Fibroblast of mammary gland (primary cell): ENCODE measurements around the gene ARMH1.

Experiments
- DNase-seq: peaks from one replicate; pipeline ENCODE4 v3.0.0-alpha.2; 2010; ENCODE audit warnings: low read depth
- H3K4me3 ChIP-seq: 2 replicates; pipeline ENCODE4 v1.5.1; 2011; ENCODE audit warnings: low read depth, mild to moderate bottlenecking, low read length, moderate library complexity; ENCODE audit not compliant: control insufficient read depth
- TF ChIP-seq, protein P1 (sequence below): conservative IDR thresholded peaks from 2 replicates; pipeline ENCODE4 v1.5.1; 2011; ENCODE audit warnings: low read depth, low read length, inconsistent platforms; ENCODE audit not compliant: control insufficient read depth, insufficient read depth

ARMH1 gene

GRCh38 chr1:44632598-44632997 lies 41.9 kb upstream of the ARMH1 start:
- peak overlapping the region; percentile 57 for H3K4me3 ChIP-seq
- TF ChIP-seq, protein P1, sequence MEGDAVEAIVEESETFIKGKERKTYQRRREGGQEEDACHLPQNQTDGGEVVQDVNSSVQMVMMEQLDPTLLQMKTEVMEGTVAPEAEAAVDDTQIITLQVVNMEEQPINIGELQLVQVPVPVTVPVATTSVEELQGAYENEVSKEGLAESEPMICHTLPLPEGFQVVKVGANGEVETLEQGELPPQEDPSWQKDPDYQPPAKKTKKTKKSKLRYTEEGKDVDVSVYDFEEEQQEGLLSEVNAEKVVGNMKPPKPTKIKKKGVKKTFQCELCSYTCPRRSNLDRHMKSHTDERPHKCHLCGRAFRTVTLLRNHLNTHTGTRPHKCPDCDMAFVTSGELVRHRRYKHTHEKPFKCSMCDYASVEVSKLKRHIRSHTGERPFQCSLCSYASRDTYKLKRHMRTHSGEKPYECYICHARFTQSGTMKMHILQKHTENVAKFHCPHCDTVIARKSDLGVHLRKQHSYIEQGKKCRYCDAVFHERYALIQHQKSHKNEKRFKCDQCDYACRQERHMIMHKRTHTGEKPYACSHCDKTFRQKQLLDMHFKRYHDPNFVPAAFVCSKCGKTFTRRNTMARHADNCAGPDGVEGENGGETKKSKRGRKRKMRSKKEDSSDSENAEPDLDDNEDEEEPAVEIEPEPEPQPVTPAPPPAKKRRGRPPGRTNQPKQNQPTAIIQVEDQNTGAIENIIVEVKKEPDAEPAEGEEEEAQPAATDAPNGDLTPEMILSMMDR = no peak
- no peak for DNase-seq

GRCh38 chr1:44634606-44635189 lies 39.8 kb upstream of the ARMH1 start:
- TF ChIP-seq, protein P1 = no peak
- no peak for DNase-seq
- no peak overlapping the region for H3K4me3 ChIP-seq

GRCh38 chr1:44635439-44635838 lies 39.1 kb upstream of the ARMH1 start:
- no peak for DNase-seq
- TF ChIP-seq, protein P1 = no peak
- no peak overlapping the region for H3K4me3 ChIP-seq

- no peak overlapping the region for H3K4me3 ChIP-seq
- TF ChIP-seq, protein P1 = no peak
- no peak for DNase-seq
Measured at GRCh38 chr1:44636083-44636687, 38.3 kb upstream of the ARMH1 start.

DNA sequence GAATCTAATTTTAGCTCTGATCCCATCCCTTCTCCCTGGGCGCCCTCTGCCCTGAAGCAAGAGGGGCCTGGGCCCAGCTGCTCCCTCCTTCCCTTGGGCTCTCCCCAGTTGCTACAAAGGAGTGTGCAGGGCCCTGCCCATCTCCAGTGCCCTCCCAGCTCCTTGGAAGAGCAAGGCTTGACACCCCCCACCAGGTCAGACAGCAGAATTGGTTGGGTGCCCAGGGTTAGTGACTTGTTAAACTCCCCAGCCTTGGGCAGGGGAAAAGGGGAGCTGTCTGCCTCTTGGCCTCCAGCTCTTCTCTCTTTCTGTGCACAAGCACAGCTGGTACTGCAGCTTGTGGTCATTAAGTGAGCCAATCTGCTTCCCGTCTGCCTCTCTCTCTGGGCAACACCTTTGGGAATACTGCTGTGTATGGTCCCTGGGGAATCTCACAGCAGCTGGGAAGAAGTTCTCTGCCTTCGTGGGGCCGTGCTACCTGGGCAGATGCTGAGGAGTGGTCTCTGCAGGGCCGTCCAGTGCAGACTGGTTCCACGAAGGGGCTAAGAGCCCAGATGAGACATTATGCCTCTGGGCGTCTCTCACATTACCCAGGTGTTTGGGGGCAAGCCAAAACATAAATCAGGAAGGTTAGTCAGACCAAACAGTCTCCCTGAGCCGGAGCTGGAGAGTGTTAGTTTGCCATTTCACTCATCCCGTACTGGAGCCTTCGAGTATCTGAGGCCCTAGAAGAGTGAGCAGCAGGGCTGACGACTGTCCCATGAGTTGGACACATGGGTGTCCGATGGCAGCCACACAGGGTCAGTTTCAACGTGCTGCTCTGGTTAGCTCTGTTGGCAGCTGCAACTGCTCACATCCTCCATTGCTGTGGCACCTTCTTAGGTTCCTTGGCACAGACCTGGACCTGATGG lies 37.6 kb upstream of the ARMH1 start:
- no peak overlapping the region for H3K4me3 ChIP-seq
- DNase-seq = peak; percentile 82
- TF ChIP-seq, protein P1 = no peak

DNA sequence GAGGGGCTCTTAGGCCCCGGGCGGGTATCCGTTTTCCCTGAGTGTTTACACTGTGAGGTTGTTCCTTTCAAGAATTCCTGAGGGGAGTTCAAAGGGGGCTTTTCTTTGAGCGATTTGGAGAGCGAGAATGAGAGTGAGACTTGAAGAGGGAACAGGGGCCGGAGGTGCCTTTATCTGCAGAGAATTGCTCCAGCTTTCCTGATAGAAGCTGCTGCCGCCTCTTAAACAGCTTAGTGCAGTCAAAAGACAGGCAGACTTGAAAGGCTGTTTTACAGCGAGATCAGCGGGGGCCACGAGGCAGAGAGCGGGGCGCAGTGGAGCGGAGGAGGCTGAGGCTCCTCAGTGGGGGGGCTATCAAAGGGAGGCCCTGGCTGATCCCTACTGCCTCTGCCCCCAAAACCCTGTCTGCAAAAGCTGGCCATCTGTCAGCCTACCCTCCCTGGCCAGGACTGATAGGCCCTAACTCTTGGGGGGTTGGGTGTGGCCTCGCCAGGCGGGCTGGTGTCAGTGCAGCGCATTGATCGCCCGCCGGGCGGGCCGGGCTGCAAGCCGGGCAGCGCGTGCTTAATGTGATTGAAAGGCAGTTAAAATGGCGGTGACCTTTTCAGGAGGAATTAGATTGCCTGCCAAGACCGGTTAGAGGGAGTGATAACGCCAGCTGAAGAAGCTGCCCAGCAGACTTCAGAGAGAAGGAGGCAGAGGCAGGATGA lies 36.7 kb upstream of the ARMH1 start:
- TF ChIP-seq, protein P1 = no peak
- no peak for DNase-seq
- H3K4me3 ChIP-seq = no peak overlapping the region
